ENCODE data around the gene ALG6.

The ALG6 gene

GRCh38 chr1:63362578-63362977 is 4.8 kb upstream of the ALG6 start:
- Histone ChIP-seq H3K9ac (ENCODE audit: low read length in 5 of 5) (no peak overlapping the region), H3K36me3 (ENCODE audit: control insufficient read depth in 5 of 5, insufficient read depth in 5 of 5, low read length in 5 of 5) (no peaks in the 10 kb centered on the region), H3K27me3 (ENCODE audit: control insufficient read depth in 5 of 5, insufficient read depth in 4 of 5, low read length in 5 of 5) (peaks cover 0 to 2% (median 0%) of the 10 kb centered on the region in 5 donors), H3K4me3 (ENCODE audit: low read depth in 1 of 5, low read length in 5 of 5) (no peak overlapping the region), H3K4me1 (ENCODE audit: control insufficient read depth in 5 of 5, insufficient read depth in 5 of 5, low read length in 5 of 5) (peaks cover 1 to 6% (median 5%) of the 10 kb centered on the region in 5 donors), H3K9me3 (ENCODE audit: control insufficient read depth in 5 of 5, low read length in 5 of 5) (no peaks in the 10 kb centered on the region), H3K27ac (ENCODE audit: low read depth, low read length) (no peak overlapping the region)

GRCh38 chr1:63363014-63363413 is 4.4 kb upstream of the ALG6 start:
- H3K27ac ChIP-seq (ENCODE audit: low read depth, low read length) = no peak overlapping the region
- H3K27me3 ChIP-seq (ENCODE audit: control insufficient read depth in 5 of 5, insufficient read depth in 4 of 5, low read length in 5 of 5) = peaks cover 0 to 2% (median 0%) of the 10 kb centered on the region in 5 donors
- H3K4me1 ChIP-seq (ENCODE audit: control insufficient read depth in 5 of 5, insufficient read depth in 5 of 5, low read length in 5 of 5) = peaks cover 1 to 10% (median 8%) of the 10 kb centered on the region in 5 donors
- no peak overlapping the region for H3K9ac ChIP-seq (ENCODE audit: low read length in 5 of 5)
- H3K9me3 ChIP-seq (ENCODE audit: control insufficient read depth in 5 of 5, low read length in 5 of 5) = no peaks in the 10 kb centered on the region
- no peak overlapping the region for H3K4me3 ChIP-seq (ENCODE audit: low read depth in 1 of 5, low read length in 5 of 5)
- H3K36me3 ChIP-seq (ENCODE audit: control insufficient read depth in 5 of 5, insufficient read depth in 5 of 5, low read length in 5 of 5) = no peaks in the 10 kb centered on the region

- Histone ChIP-seq H3K9ac (ENCODE audit: low read length in 5 of 5) (peak overlapping the region in 3 of 5 donors; percentile 40 to 92 (median 72)), H3K36me3 (ENCODE audit: control insufficient read depth in 5 of 5, insufficient read depth in 5 of 5, low read length in 5 of 5) (peaks cover 0 to 10% (median 3%) of the 10 kb centered on the region in 5 donors), H3K4me3 (ENCODE audit: low read depth in 1 of 5, low read length in 5 of 5) (peak overlapping the region; percentile 61 to 98 (median 93)), H3K27me3 (ENCODE audit: control insufficient read depth in 5 of 5, insufficient read depth in 4 of 5, low read length in 5 of 5) (no peaks in the 10 kb centered on the region), H3K27ac (ENCODE audit: low read depth, low read length) (peak overlapping the region; percentile 50), H3K9me3 (ENCODE audit: control insufficient read depth in 5 of 5, low read length in 5 of 5) (no peaks in the 10 kb centered on the region), H3K4me1 (ENCODE audit: control insufficient read depth in 5 of 5, insufficient read depth in 5 of 5, low read length in 5 of 5) (peaks cover 1 to 14% (median 12%) of the 10 kb centered on the region in 5 donors)
Observed at GRCh38 chr1:63366908-63367214, 566 bp upstream of the ALG6 start.

GRCh38 chr1:63368131-63368530 is 704 bp downstream of the ALG6 start:
- peak overlapping the region; percentile 79 to 97 (median 92) for H3K9ac ChIP-seq (ENCODE audit: low read length in 5 of 5)
- H3K27ac ChIP-seq (ENCODE audit: low read depth, low read length) = peak overlapping the region; percentile 81
- H3K36me3 ChIP-seq (ENCODE audit: control insufficient read depth in 5 of 5, insufficient read depth in 5 of 5, low read length in 5 of 5) = peaks cover 0 to 11% (median 3%) of the 10 kb centered on the region in 5 donors
- peak overlapping the region; percentile 89 to 98 (median 93) for H3K4me3 ChIP-seq (ENCODE audit: low read depth in 1 of 5, low read length in 5 of 5)
- H3K27me3 ChIP-seq (ENCODE audit: control insufficient read depth in 5 of 5, insufficient read depth in 4 of 5, low read length in 5 of 5) = no peaks in the 10 kb centered on the region
- H3K9me3 ChIP-seq (ENCODE audit: control insufficient read depth in 5 of 5, low read length in 5 of 5) = no peaks in the 10 kb centered on the region
- peaks cover 1 to 14% (median 12%) of the 10 kb centered on the region in 5 donors for H3K4me1 ChIP-seq (ENCODE audit: control insufficient read depth in 5 of 5, insufficient read depth in 5 of 5, low read length in 5 of 5)

- Histone ChIP-seq H3K27ac (ENCODE audit: low read depth, low read length) (no peak overlapping the region), H3K4me1 (ENCODE audit: control insufficient read depth in 5 of 5, insufficient read depth in 5 of 5, low read length in 5 of 5) (no peaks in the 10 kb centered on the region), H3K36me3 (ENCODE audit: control insufficient read depth in 5 of 5, insufficient read depth in 5 of 5, low read length in 5 of 5) (peaks cover 3 to 8% (median 4%) of the 10 kb centered on the region in 5 donors), H3K4me3 (ENCODE audit: low read depth in 1 of 5, low read length in 5 of 5) (no peak overlapping the region), H3K9ac (ENCODE audit: low read length in 5 of 5) (no peak overlapping the region), H3K27me3 (ENCODE audit: control insufficient read depth in 5 of 5, insufficient read depth in 4 of 5, low read length in 5 of 5) (no peaks in the 10 kb centered on the region), H3K9me3 (ENCODE audit: control insufficient read depth in 5 of 5, low read length in 5 of 5) (no peaks in the 10 kb centered on the region)
Observed at GRCh38 chr1:63379583-63379982, 12.2 kb downstream of the ALG6 start.

- H3K27ac ChIP-seq (ENCODE audit: low read depth, low read length) = no peak overlapping the region
- no peaks in the 10 kb centered on the region for H3K4me1 ChIP-seq (ENCODE audit: control insufficient read depth in 5 of 5, insufficient read depth in 5 of 5, low read length in 5 of 5)
- no peak overlapping the region for H3K4me3 ChIP-seq (ENCODE audit: low read depth in 1 of 5, low read length in 5 of 5)
- H3K9me3 ChIP-seq (ENCODE audit: control insufficient read depth in 5 of 5, low read length in 5 of 5) = no peaks in the 10 kb centered on the region
- peaks cover 0 to 7% (median 3%) of the 10 kb centered on the region in 5 donors for H3K36me3 ChIP-seq (ENCODE audit: control insufficient read depth in 5 of 5, insufficient read depth in 5 of 5, low read length in 5 of 5)
- no peak overlapping the region for H3K9ac ChIP-seq (ENCODE audit: low read length in 5 of 5)
- H3K27me3 ChIP-seq (ENCODE audit: control insufficient read depth in 5 of 5, insufficient read depth in 4 of 5, low read length in 5 of 5) = no peaks in the 10 kb centered on the region
Observed at GRCh38 chr1:63381741-63382140, 14.3 kb downstream of the ALG6 start.

GRCh38 chr1:63401945-63402344 is 34.5 kb downstream of the ALG6 start:
- Histone ChIP-seq H3K9me3 (ENCODE audit: control insufficient read depth in 5 of 5, low read length in 5 of 5) (no peaks in the 10 kb centered on the region), H3K27me3 (ENCODE audit: control insufficient read depth in 5 of 5, insufficient read depth in 4 of 5, low read length in 5 of 5) (no peaks in the 10 kb centered on the region), H3K4me1 (ENCODE audit: control insufficient read depth in 5 of 5, insufficient read depth in 5 of 5, low read length in 5 of 5) (no peaks in the 10 kb centered on the region), H3K9ac (ENCODE audit: low read length in 5 of 5) (no peak overlapping the region), H3K27ac (ENCODE audit: low read depth, low read length) (no peak overlapping the region), H3K36me3 (ENCODE audit: control insufficient read depth in 5 of 5, insufficient read depth in 5 of 5, low read length in 5 of 5) (peaks cover 9 to 26% (median 15%) of the 10 kb centered on the region in 5 donors), H3K4me3 (ENCODE audit: low read depth in 1 of 5, low read length in 5 of 5) (no peak overlapping the region)

- H3K27ac ChIP-seq (ENCODE audit: low read depth, low read length) = no peak overlapping the region
- no peaks in the 10 kb centered on the region for H3K27me3 ChIP-seq (ENCODE audit: control insufficient read depth in 5 of 5, insufficient read depth in 4 of 5, low read length in 5 of 5)
- H3K36me3 ChIP-seq (ENCODE audit: control insufficient read depth in 5 of 5, insufficient read depth in 5 of 5, low read length in 5 of 5) = peaks cover 8 to 19% (median 11%) of the 10 kb centered on the region in 5 donors
- no peaks in the 10 kb centered on the region for H3K4me1 ChIP-seq (ENCODE audit: control insufficient read depth in 5 of 5, insufficient read depth in 5 of 5, low read length in 5 of 5)
- no peak overlapping the region for H3K9ac ChIP-seq (ENCODE audit: low read length in 5 of 5)
- H3K9me3 ChIP-seq (ENCODE audit: control insufficient read depth in 5 of 5, low read length in 5 of 5) = no peaks in the 10 kb centered on the region
- H3K4me3 ChIP-seq (ENCODE audit: low read depth in 1 of 5, low read length in 5 of 5) = no peak overlapping the region
Observed at GRCh38 chr1:63403386-63403785, 36.0 kb downstream of the ALG6 start.

GRCh38 chr1:63405021-63405420 is 37.6 kb downstream of the ALG6 start:
- no peak overlapping the region for H3K9ac ChIP-seq (ENCODE audit: low read length in 5 of 5)
- H3K9me3 ChIP-seq (ENCODE audit: control insufficient read depth in 5 of 5, low read length in 5 of 5) = no peaks in the 10 kb centered on the region
- H3K27ac ChIP-seq (ENCODE audit: low read depth, low read length) = no peak overlapping the region
- no peaks in the 10 kb centered on the region for H3K4me1 ChIP-seq (ENCODE audit: control insufficient read depth in 5 of 5, insufficient read depth in 5 of 5, low read length in 5 of 5)
- H3K27me3 ChIP-seq (ENCODE audit: control insufficient read depth in 5 of 5, insufficient read depth in 4 of 5, low read length in 5 of 5) = no peaks in the 10 kb centered on the region
- H3K4me3 ChIP-seq (ENCODE audit: low read depth in 1 of 5, low read length in 5 of 5) = no peak overlapping the region
- peaks cover 5 to 19% (median 5%) of the 10 kb centered on the region in 5 donors for H3K36me3 ChIP-seq (ENCODE audit: control insufficient read depth in 5 of 5, insufficient read depth in 5 of 5, low read length in 5 of 5)

GRCh38 chr1:63405987-63406386 is 38.6 kb downstream of the ALG6 start:
- no peak overlapping the region for H3K9ac ChIP-seq (ENCODE audit: low read length in 5 of 5)
- peaks cover 5 to 19% (median 5%) of the 10 kb centered on the region in 5 donors for H3K36me3 ChIP-seq (ENCODE audit: control insufficient read depth in 5 of 5, insufficient read depth in 5 of 5, low read length in 5 of 5)
- no peaks in the 10 kb centered on the region for H3K9me3 ChIP-seq (ENCODE audit: control insufficient read depth in 5 of 5, low read length in 5 of 5)
- no peaks in the 10 kb centered on the region for H3K27me3 ChIP-seq (ENCODE audit: control insufficient read depth in 5 of 5, insufficient read depth in 4 of 5, low read length in 5 of 5)
- no peak overlapping the region for H3K27ac ChIP-seq (ENCODE audit: low read depth, low read length)
- H3K4me1 ChIP-seq (ENCODE audit: control insufficient read depth in 5 of 5, insufficient read depth in 5 of 5, low read length in 5 of 5) = peaks cover 0 to 2% (median 0%) of the 10 kb centered on the region in 5 donors
- no peak overlapping the region for H3K4me3 ChIP-seq (ENCODE audit: low read depth in 1 of 5, low read length in 5 of 5)

- H3K9ac ChIP-seq (ENCODE audit: low read length in 5 of 5) = no peak overlapping the region
- peaks cover 5 to 24% (median 8%) of the 10 kb centered on the region in 5 donors for H3K36me3 ChIP-seq (ENCODE audit: control insufficient read depth in 5 of 5, insufficient read depth in 5 of 5, low read length in 5 of 5)
- no peak overlapping the region for H3K27ac ChIP-seq (ENCODE audit: low read depth, low read length)
- H3K9me3 ChIP-seq (ENCODE audit: control insufficient read depth in 5 of 5, low read length in 5 of 5) = no peaks in the 10 kb centered on the region
- no peak overlapping the region for H3K4me3 ChIP-seq (ENCODE audit: low read depth in 1 of 5, low read length in 5 of 5)
- no peaks in the 10 kb centered on the region for H3K27me3 ChIP-seq (ENCODE audit: control insufficient read depth in 5 of 5, insufficient read depth in 4 of 5, low read length in 5 of 5)
- H3K4me1 ChIP-seq (ENCODE audit: control insufficient read depth in 5 of 5, insufficient read depth in 5 of 5, low read length in 5 of 5) = peaks cover 0 to 2% (median 0%) of the 10 kb centered on the region in 5 donors
Observed at GRCh38 chr1:63407002-63407401, 39.6 kb downstream of the ALG6 start.
